Calu3 (cell line): ENCODE results near the gene MX1. TPM values are rescaled to one million over a fixed set of nuclear protein-coding genes. Genes with fewer than 3 reads are reported as not detected.

Source experiments
- BruUV-seq: library from RNA; stranded (reverse); fragments of 400-500 nt; replicated peaks from 2 replicates; lab custom pipeline; 2021; lab: Mats Ljungman, UMichigan
- CTCF ChIA-PET: fragments of 300-600 bp; sonication (Branson Sonifier 250); formaldehyde crosslinking; loops from one replicate; lab custom pipeline; 2022; ENCODE audit warnings: antibody characterized with exemption; lab: Charles Lee
- DNase-seq: peaks from one replicate; pipeline ENCODE4 v3.0.0; 2022
- H3K27ac Mint-ChIP-seq: one replicate; pipeline ENCODE4 v1.8.0; 2022; ENCODE audit warnings: mixed read lengths; ENCODE audit not compliant: unreplicated experiment
- H3K27me3 Mint-ChIP-seq: one replicate; pipeline ENCODE4 v1.8.0; 2022; ENCODE audit warnings: mixed read lengths; ENCODE audit not compliant: unreplicated experiment
- H3K36me3 Mint-ChIP-seq: one replicate; pipeline ENCODE4 v1.8.0; 2022; ENCODE audit warnings: mild to moderate bottlenecking, moderate library complexity, mixed read lengths; ENCODE audit not compliant: insufficient read depth, unreplicated experiment
- H3K4me1 Mint-ChIP-seq: one replicate; pipeline ENCODE4 v1.8.0; 2022; ENCODE audit warnings: mild to moderate bottlenecking, low read depth, mixed read lengths; ENCODE audit not compliant: unreplicated experiment
- H3K4me3 Mint-ChIP-seq: one replicate; pipeline ENCODE4 v1.8.0; 2022; ENCODE audit warnings: mild to moderate bottlenecking, low read depth, moderate library complexity, mixed read lengths; ENCODE audit not compliant: unreplicated experiment
- H3K9me3 Mint-ChIP-seq: one replicate; pipeline ENCODE4 v1.8.0; 2022; ENCODE audit warnings: low read depth, mixed read lengths; ENCODE audit not compliant: unreplicated experiment
- CTCF ChIP-seq: fragments of 200-600 bp; IDR thresholded peaks from one replicate; pipeline ENCODE4 v1.8.0; 2022; ENCODE audit warnings: antibody characterized with exemption; ENCODE audit not compliant: unreplicated experiment
- intact Hi-C: fragments of 100-400 bp; cut with micrococcal nuclease; formaldehyde crosslinking; loops from one replicate; pipeline ENCODE4 v1.10.0; 2022; ENCODE audit not compliant: unreplicated experiment
- total RNA-seq: library from RNA; stranded (reverse); gene quantifications from 2 replicates; pipeline ENCODE4 v1.2.3, GENCODE V29; 2022

Gene MX1
- total RNA-seq, 1 experiment from 2014 or later, result 175 TPM

GRCh38 chr21:41465176-41465781 is 39.2 kb downstream of the MX1 start:
- Mint-ChIP-seq H3K4me3 (no peak overlapping the region), H3K4me1 (peaks cover 5% of the 10 kb centered on the region), H3K27ac (no peak overlapping the region), H3K36me3 (no peaks in the 10 kb centered on the region), H3K9me3 (peaks cover 5% of the 10 kb centered on the region), H3K27me3 (no peaks in the 10 kb centered on the region)
- no TSS peak for BruUV-seq
- no peak for DNase-seq
- CTCF ChIA-PET, result no interaction called here
- intact Hi-C loops, result no loop called here
- no peak for TF ChIP-seq CTCF

- H3K4me1 Mint-ChIP-seq, result no peaks in the 10 kb centered on the region
- no peak overlapping the region for H3K4me3 Mint-ChIP-seq
- no peaks in the 10 kb centered on the region for H3K27me3 Mint-ChIP-seq
- intact Hi-C loops, result no loop called here
- BruUV-seq, result no TSS peak
- DNase-seq, result no peak
- no peaks in the 10 kb centered on the region for H3K36me3 Mint-ChIP-seq
- peaks cover 5% of the 10 kb centered on the region for H3K9me3 Mint-ChIP-seq
- no peak for TF ChIP-seq CTCF
- CTCF ChIA-PET, result no interaction called here
- no peak overlapping the region for H3K27ac Mint-ChIP-seq
Observed at GRCh38 chr21:41466024-41466820, 40.2 kb downstream of the MX1 start.

GRCh38 chr21:41470054-41470453 is 44.0 kb downstream of the MX1 start:
- no peaks in the 10 kb centered on the region for H3K9me3 Mint-ChIP-seq
- no peak for TF ChIP-seq CTCF
- DNase-seq, result no peak
- no peaks in the 10 kb centered on the region for H3K27me3 Mint-ChIP-seq
- CTCF ChIA-PET, result no interaction called here
- BruUV-seq, result no TSS peak
- H3K4me1 Mint-ChIP-seq, result no peaks in the 10 kb centered on the region
- H3K27ac Mint-ChIP-seq, result no peak overlapping the region
- H3K4me3 Mint-ChIP-seq, result no peak overlapping the region
- intact Hi-C loops, result no loop called here
- H3K36me3 Mint-ChIP-seq, result no peaks in the 10 kb centered on the region

- DNase-seq, result no peak
- Mint-ChIP-seq H3K36me3 (no peaks in the 10 kb centered on the region), H3K27me3 (no peaks in the 10 kb centered on the region), H3K4me1 (peaks cover 11% of the 10 kb centered on the region), H3K9me3 (no peaks in the 10 kb centered on the region), H3K4me3 (no peak overlapping the region), H3K27ac (no peak overlapping the region)
- TF ChIP-seq CTCF, result no peak
- intact Hi-C loops, result no loop called here
- CTCF ChIA-PET, result interaction anchor here (0.7 kb wide), 1 partner anchor 9 kb away, joined by 3 read pairs; no protein-coding TSS in a partner anchor
- no TSS peak for BruUV-seq
Observed at GRCh38 chr21:41472753-41473548, 46.9 kb downstream of the MX1 start.
